GM12891 (cell line): ENCODE measurements around the gene SLC44A1.

Source experiments
- DNase-seq: peaks from one replicate; pipeline ENCODE4 v3.0.0; 2011; ENCODE audit warnings: low spot score; ENCODE audit not compliant: insufficient read length
- FAIRE-seq: peaks from 2 replicates; lab custom pipeline; 2011; peaks lifted over from hg19 to GRCh38; lab: Jason Lieb, UNC
- PAX5 ChIP-seq: IDR thresholded peaks from 2 replicates; pipeline ENCODE4 v1.6.1; 2011; ENCODE audit warnings: low read length, moderate library complexity, mild to moderate bottlenecking; ENCODE audit not compliant: insufficient read depth, severe bottlenecking
- POLR2A ChIP-seq: IDR thresholded peaks from 2 replicates; pipeline ENCODE4 v1.6.1; 2011; ENCODE audit warnings: low read depth, low read length, control low read depth
- POLR2AphosphoS5 ChIP-seq: IDR thresholded peaks from 2 replicates; pipeline ENCODE4 v1.6.1; 2011; ENCODE audit warnings: low read depth, low read length, control low read depth
- POU2F2 ChIP-seq: IDR thresholded peaks from 2 replicates; pipeline ENCODE4 v1.6.1; 2011; ENCODE audit warnings: low read depth, mild to moderate bottlenecking, control low read depth, low read length, moderate library complexity
- SPI1 ChIP-seq: IDR thresholded peaks from 2 replicates; pipeline ENCODE4 v1.6.1; 2011; ENCODE audit warnings: low read depth, low read length, control low read depth
- TAF1 ChIP-seq: IDR thresholded peaks from 2 replicates; pipeline ENCODE4 v1.6.1; 2011; ENCODE audit warnings: low read depth, low read length, control low read depth

SLC44A1 gene

GRCh38 chr9:105242062-105242461 is 2.4 kb upstream of the SLC44A1 start:
- DNase-seq (no peak), FAIRE-seq (no peak)
- no peak for TF ChIP-seq SPI1
- TF ChIP-seq POLR2AphosphoS5 = no peak
- no peak for TF ChIP-seq POLR2A
- no peak for TF ChIP-seq PAX5
- TF ChIP-seq POU2F2 = no peak
- TF ChIP-seq TAF1 = no peak

- FAIRE-seq = no peak
- TF ChIP-seq POLR2A (no peak), SPI1 (no peak), PAX5 (no peak)
- DNase-seq = no peak
Observed at GRCh38 chr9:105242557-105242956, 1.9 kb upstream of the SLC44A1 start.

- FAIRE-seq (no peak), DNase-seq (no peak)
- TF ChIP-seq POU2F2 (no peak), POLR2A (no peak), POLR2AphosphoS5 (no peak), PAX5 (no peak), TAF1 (no peak), SPI1 (no peak)
Observed at GRCh38 chr9:105243015-105243686, 1.3 kb upstream of the SLC44A1 start.

- no peak for TF ChIP-seq POLR2AphosphoS5
- no peak for TF ChIP-seq PAX5
- no peak for TF ChIP-seq POLR2A
- TF ChIP-seq SPI1 = no peak
- no peak for TF ChIP-seq TAF1
- TF ChIP-seq POU2F2 = no peak
- DNase-seq (peak; percentile 47), FAIRE-seq (no peak)
Observed at GRCh38 chr9:105244734-105245028, 230 bp downstream of the SLC44A1 start.

GRCh38 chr9:105245029-105245890 is 809 bp downstream of the SLC44A1 start:
- TF ChIP-seq POLR2AphosphoS5 = no peak
- no peak for TF ChIP-seq POU2F2
- no peak for TF ChIP-seq PAX5
- FAIRE-seq = peak; percentile 81
- no peak for DNase-seq

GRCh38 chr9:105245891-105246161 is 1.4 kb downstream of the SLC44A1 start:
- TF ChIP-seq POLR2AphosphoS5 (no peak), POLR2A (no peak), PAX5 (no peak), SPI1 (no peak), POU2F2 (no peak), TAF1 (no peak)
- no peak for DNase-seq
- no peak for FAIRE-seq

- TF ChIP-seq SPI1 (no peak), POLR2A (no peak), POU2F2 (no peak), TAF1 (no peak), POLR2AphosphoS5 (no peak), PAX5 (no peak)
- DNase-seq = no peak
- peak; percentile 26 for FAIRE-seq
Observed at GRCh38 chr9:105246656-105247173, 2.3 kb downstream of the SLC44A1 start.

- FAIRE-seq (no peak), DNase-seq (no peak)
- TF ChIP-seq PAX5 (no peak), SPI1 (no peak), POU2F2 (no peak), TAF1 (no peak), POLR2AphosphoS5 (no peak), POLR2A (no peak)
Observed at GRCh38 chr9:105248691-105249090, 4.2 kb downstream of the SLC44A1 start.

- FAIRE-seq (no peak), DNase-seq (no peak)
- TF ChIP-seq POLR2A (no peak), SPI1 (no peak), POLR2AphosphoS5 (no peak), PAX5 (no peak), TAF1 (no peak)
Observed at GRCh38 chr9:105251133-105251532, 6.7 kb downstream of the SLC44A1 start.
